IMR-90 (cell line): ENCODE data around the gene REV3L. TPM values are rescaled to one million over a fixed set of nuclear protein-coding genes. Genes with fewer than 3 reads are reported as not detected.

Source experiments
- ATAC-seq: fragments of 200-7000 bp; cut with Tn5 transposase; 2 replicates; pipeline ENCODE4 v1.9.1; 2020; ENCODE audit warnings: low read depth, mild to moderate bottlenecking, moderate library complexity
- BruUV-seq: library from RNA; stranded (reverse); fragments of 400-500 nt; replicated peaks from 2 replicates; lab custom pipeline; 2021; lab: Mats Ljungman, UMichigan
- CTCF ChIA-PET: fragments of 300-600 bp; formaldehyde crosslinking; extraction: SDS; loops from one replicate; lab custom pipeline; 2021; ENCODE audit warnings: antibody characterized with exemption; lab: Yijun Ruan, JAX
- POLR2A ChIA-PET: fragments of 300-600 bp; sonication (Branson Sonifier 250); formaldehyde crosslinking; loops from one replicate; lab custom pipeline; 2022; ENCODE audit warnings: antibody characterized with exemption; ENCODE audit not compliant: unreplicated experiment; lab: Charles Lee
- DNase-seq: peaks from one replicate; pipeline ENCODE4 v3.0.0; 2013
- H2AFZ ChIP-seq: replicated peaks from 2 replicates; pipeline ENCODE3; 2013; ENCODE audit warnings: low read length, mild to moderate bottlenecking; ENCODE audit not compliant: poor library complexity
- H2AK5ac ChIP-seq: 2 replicates; pipeline ENCODE4 v1.6.1; 2013; ENCODE audit warnings: low read depth, low read length, inconsistent platforms
- H2AK9ac ChIP-seq: replicated peaks from 2 replicates; pipeline ENCODE3; 2013; ENCODE audit warnings: mild to moderate bottlenecking, low read depth, low read length, moderate library complexity; ENCODE audit not compliant: poor library complexity
- H2BK120ac ChIP-seq: 2 replicates; pipeline ENCODE4 v1.6.1; 2013; ENCODE audit warnings: low read depth, low read length, inconsistent platforms
- H2BK15ac ChIP-seq: 3 replicates; pipeline ENCODE4 v1.6.1; 2013; ENCODE audit warnings: low read depth, low read length, inconsistent platforms
- H2BK20ac ChIP-seq: 2 replicates; pipeline ENCODE4 v1.6.1; 2013; ENCODE audit warnings: low read depth, mild to moderate bottlenecking, inconsistent platforms, low read length, moderate library complexity
- H2BK5ac ChIP-seq: 2 replicates; pipeline ENCODE4 v1.6.1; 2013; ENCODE audit warnings: mild to moderate bottlenecking, low read depth, low read length, inconsistent platforms; ENCODE audit not compliant: poor library complexity, severe bottlenecking
- H3K14ac ChIP-seq: replicated peaks from 2 replicates; pipeline ENCODE4 v1.6.1; 2013; ENCODE audit warnings: low read depth, low read length, inconsistent platforms
- H3K18ac ChIP-seq: 2 replicates; pipeline ENCODE4 v1.6.1; 2013; ENCODE audit warnings: low read depth, low read length, control low read depth
- H3K23ac ChIP-seq: 2 replicates; pipeline ENCODE4 v1.6.1; 2013; ENCODE audit warnings: low read depth, low read length, inconsistent platforms
- H3K27ac ChIP-seq: 2 replicates; pipeline ENCODE4 v1.5.1; 2013; ENCODE audit warnings: mild to moderate bottlenecking, control low read depth, low read length; ENCODE audit not compliant: insufficient read depth
- H3K27me3 ChIP-seq: 2 replicates; pipeline ENCODE4 v1.6.1; 2013; ENCODE audit warnings: low read length; ENCODE audit not compliant: control insufficient read depth, insufficient read depth
- H3K36me3 ChIP-seq: 2 replicates; pipeline ENCODE4 v1.6.1; 2013; ENCODE audit warnings: low read length, mixed read lengths; ENCODE audit not compliant: control insufficient read depth, insufficient read depth
- H3K4ac ChIP-seq: 2 replicates; pipeline ENCODE4 v1.6.1; 2013; ENCODE audit warnings: low read depth, low read length, inconsistent platforms
- H3K4me1 ChIP-seq: 2 replicates; pipeline ENCODE4 v1.6.1; 2013; ENCODE audit warnings: low read length, mixed read lengths; ENCODE audit not compliant: control insufficient read depth, insufficient read depth
- H3K4me2 ChIP-seq: 2 replicates; pipeline ENCODE4 v1.6.1; 2013; ENCODE audit warnings: low read depth, mild to moderate bottlenecking, control low read depth, low read length, moderate library complexity
- H3K4me3 ChIP-seq: 2 replicates; pipeline ENCODE4 v1.5.1; 2013; ENCODE audit warnings: low read depth, mild to moderate bottlenecking, control low read depth, low read length, moderate library complexity; ENCODE audit not compliant: insufficient read depth
- H3K56ac ChIP-seq: 2 replicates; pipeline ENCODE4 v1.6.1; 2013; ENCODE audit warnings: low read length, inconsistent platforms; ENCODE audit not compliant: insufficient read depth; ENCODE audit errors: extremely low read depth
- H3K79me1 ChIP-seq, 2 experiments: 2 replicates each; pipeline ENCODE4 v1.6.1; 2013; ENCODE audit warnings: low read length in 2 of 2, inconsistent platforms in 1 of 2, low read depth in 1 of 2
- H3K9ac ChIP-seq: 2 replicates; pipeline ENCODE4 v1.6.1; 2013; ENCODE audit warnings: low read depth, low read length, control low read depth
- H3K9me1 ChIP-seq: 2 replicates; pipeline ENCODE4 v1.6.1; 2013; ENCODE audit warnings: low read length, inconsistent platforms; ENCODE audit not compliant: insufficient read depth
- H3K9me3 ChIP-seq: 2 replicates; pipeline ENCODE4 v1.6.1; 2013; ENCODE audit warnings: low read length; ENCODE audit not compliant: control insufficient read depth, insufficient read depth
- H4K20me1 ChIP-seq: 2 replicates; pipeline ENCODE4 v1.6.1; 2013; ENCODE audit warnings: low read length, inconsistent platforms; ENCODE audit not compliant: insufficient read depth
- H4K5ac ChIP-seq: 2 replicates; pipeline ENCODE4 v1.6.1; 2013; ENCODE audit warnings: mild to moderate bottlenecking, low read depth, low read length, control low read depth
- H4K8ac ChIP-seq, 2 experiments: 2 replicates each; pipeline ENCODE4 v1.6.1; 2013; ENCODE audit warnings: low read depth in 2 of 2, low read length in 2 of 2, control low read depth in 1 of 2, inconsistent platforms in 1 of 2
- H4K91ac ChIP-seq: 2 replicates; pipeline ENCODE4 v1.6.1; 2013; ENCODE audit warnings: low read depth, low read length, inconsistent platforms; ENCODE audit not compliant: insufficient read depth
- MXI1 ChIP-seq: IDR thresholded peaks from 2 replicates; pipeline ENCODE4 v1.6.1; 2012; ENCODE audit warnings: low read depth, mild to moderate bottlenecking, low read length, moderate library complexity, borderline replicate concordance
- RAD21 ChIP-seq: IDR thresholded peaks from 2 replicates; pipeline ENCODE4 v1.6.1; 2012; ENCODE audit warnings: low read length, improper control_type of control experiment
- WGBS, 2 experiments: methylation state at CpG; one replicate each; pipeline versions ENCODE4 v1.1.5 to v1.1.7; 2013; ENCODE audit warnings: missing lambda C conversion rate in 2 of 2; ENCODE audit not compliant: insufficient read length in 1 of 2; ENCODE audit errors: extremely low coverage in 2 of 2; 5-methylcytosine and 5-hydroxymethylcytosine counted together
- dilution Hi-C: fragments of 300-500 bp; cut with HindIII; formaldehyde crosslinking; loops from one replicate; pipeline ENCODE4 v1.14.3; 2018; ENCODE audit warnings: low sequenced_read_pairs; ENCODE audit not compliant: unreplicated experiment
- in situ Hi-C: fragments of 300-500 bp; cut with MboI; formaldehyde crosslinking; loops from 3 replicates; pipeline ENCODE4 v1.14.3; 2019; ENCODE audit warnings: low sequenced_read_pairs, inconsistent platforms, mixed read lengths
- intact Hi-C: fragments of 100-400 bp; cut with micrococcal nuclease; formaldehyde crosslinking; loops from 2 replicates; pipeline ENCODE4 v1.10.0; 2022
- polyA plus RNA-seq, 3 experiments: library from polyadenylated mRNA; depleted of rRNA; stranded (reverse); fragments of >200 nt; gene quantifications; 2 replicates each; pipeline ENCODE4 v1.2.3, GENCODE V29; 2012; ENCODE audit warnings: low replicate concordance in 1 of 3
- total RNA-seq: library from RNA; depleted of rRNA; stranded (reverse); fragments of >200 nt; gene quantifications from 2 replicates; pipeline ENCODE4 v1.2.3, GENCODE V29; 2012
- TF ChIP-seq, protein P1 (sequence below): fragments of 150-350 bp; IDR thresholded peaks from 2 replicates; pipeline ENCODE4 v1.6.1; 2017; ENCODE audit warnings: mild to moderate bottlenecking, antibody characterized with exemption, low read length, low read depth

REV3L gene
- total and polyA plus RNA-seq, 2 of the 4 experiments (the other 2 are of a cell fraction): 7.4 to 15.4 TPM

DNA sequence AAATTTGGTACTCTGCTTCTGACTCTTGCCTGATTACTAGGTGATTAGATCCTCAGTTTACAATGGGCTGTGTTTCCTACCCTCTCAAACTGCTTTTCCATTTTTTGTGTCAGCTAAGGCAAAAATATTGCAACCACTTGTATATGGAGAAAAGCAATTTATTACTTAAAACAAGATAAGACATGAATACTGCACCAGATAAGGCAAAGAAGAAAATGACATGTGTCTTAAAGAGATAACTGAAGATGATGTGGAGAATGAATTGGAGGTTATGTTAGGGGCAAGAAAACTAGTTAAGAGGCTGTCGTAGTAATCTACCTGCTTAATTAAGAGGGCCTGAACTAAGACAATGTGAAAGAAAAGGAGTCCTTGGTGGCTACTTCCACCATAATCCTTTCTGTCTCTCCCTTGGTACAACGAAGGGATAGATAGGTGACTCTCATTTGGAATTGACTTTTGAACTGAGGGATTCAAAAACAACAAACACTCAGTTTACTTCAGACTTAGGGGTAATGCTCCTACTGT, 16.3 kb upstream of the REV3L start:
- Histone ChIP-seq H2BK5ac (no peak overlapping the region), H4K20me1 (no peaks in the 10 kb centered on the region), H3K23ac (no peak overlapping the region), H3K4me2 (no peak overlapping the region), H3K9me1 (no peaks in the 10 kb centered on the region), H2BK15ac (no peak overlapping the region), H2BK120ac (no peak overlapping the region), H2AK9ac (no peak overlapping the region), H3K56ac (no peak overlapping the region), H2BK20ac (no peak overlapping the region), H4K5ac (no peak overlapping the region), H3K4me1 (peaks cover 9% of the 10 kb centered on the region), H3K27me3 (no peaks in the 10 kb centered on the region), H3K14ac (no peak overlapping the region), H3K18ac (no peak overlapping the region), H3K9ac (no peak overlapping the region), H4K8ac (no peak overlapping the region), H3K79me1 (peaks cover 16 to 24% of the 10 kb centered on the region in 2 experiments), H4K91ac (no peak overlapping the region), H2AK5ac (no peak overlapping the region), H3K4me3 (no peak overlapping the region), H3K36me3 (no peaks in the 10 kb centered on the region), H3K27ac (no peak overlapping the region), H3K4ac (no peak overlapping the region), H2AFZ (no peak overlapping the region), H3K9me3 (no peaks in the 10 kb centered on the region)
- ChIA-PET POLR2A (no interaction called here), CTCF (no interaction called here)
- no TSS peak for BruUV-seq
- no peak for DNase-seq
- dilution Hi-C loops: no loop called here
- no peak for ATAC-seq
- TF ChIP-seq RAD21: no peak
- no peak for TF ChIP-seq MXI1
- TF ChIP-seq, protein P1, sequence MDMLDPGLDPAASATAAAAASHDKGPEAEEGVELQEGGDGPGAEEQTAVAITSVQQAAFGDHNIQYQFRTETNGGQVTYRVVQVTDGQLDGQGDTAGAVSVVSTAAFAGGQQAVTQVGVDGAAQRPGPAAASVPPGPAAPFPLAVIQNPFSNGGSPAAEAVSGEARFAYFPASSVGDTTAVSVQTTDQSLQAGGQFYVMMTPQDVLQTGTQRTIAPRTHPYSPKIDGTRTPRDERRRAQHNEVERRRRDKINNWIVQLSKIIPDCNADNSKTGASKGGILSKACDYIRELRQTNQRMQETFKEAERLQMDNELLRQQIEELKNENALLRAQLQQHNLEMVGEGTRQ: no peak
- intact Hi-C loops: no loop called here
- WGBS, 2 experiments: no CpG with 5 or more reads among the region's 2 CpGs
- in situ Hi-C loops: no loop called here
